ENCODE data around the gene EWSR1. TPM values are rescaled to one million over a fixed set of nuclear protein-coding genes. Genes with fewer than 3 reads are reported as not detected.

EWSR1 gene
- total RNA-seq, 4 donors from 2014 or later, result 128 to 169 (median 149) TPM

DNA sequence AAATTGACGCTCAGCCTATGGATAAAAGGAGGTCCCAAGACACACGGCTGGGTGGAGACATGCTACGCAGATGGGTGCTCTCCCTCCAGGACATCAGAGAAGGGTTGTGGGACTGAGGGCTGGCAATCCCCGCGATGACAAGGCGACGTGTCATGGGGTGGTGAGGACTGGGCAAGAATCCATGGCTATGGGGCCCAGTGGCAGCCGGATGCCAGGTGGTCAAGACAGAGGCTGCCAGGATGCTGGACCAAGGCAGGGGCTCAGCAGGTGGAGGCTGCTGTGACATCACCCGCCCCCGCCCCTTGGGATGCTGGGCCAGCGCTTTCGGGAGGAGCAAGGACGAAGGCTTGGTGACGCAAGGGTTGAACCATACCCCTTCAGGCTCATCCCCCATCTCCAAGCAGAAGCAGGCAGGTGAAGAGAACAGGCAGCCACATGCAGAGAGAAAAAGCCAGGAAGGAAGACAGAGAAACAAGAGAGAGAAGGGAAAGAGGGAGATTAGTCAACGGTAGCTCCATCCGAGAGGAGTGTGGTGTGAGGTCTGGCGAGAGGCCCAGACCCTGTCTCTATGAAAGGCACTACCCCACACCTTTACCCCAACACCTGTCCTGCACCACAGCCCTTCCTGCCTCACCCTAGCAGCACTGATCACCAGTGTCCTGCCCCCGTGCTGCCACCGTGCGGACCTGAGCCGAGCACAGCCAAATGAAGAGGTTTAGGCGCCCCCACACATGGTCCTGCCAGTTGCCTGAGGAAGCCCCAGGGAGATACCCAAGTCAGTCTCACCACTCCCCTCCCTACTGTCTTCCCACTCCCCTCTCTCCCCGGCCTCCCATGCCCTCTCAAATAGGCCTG, 71.5 kb downstream of the EWSR1 start:
- WGBS, 2 donors, result 75 to 88% methylated on average over 23 of the region's 23 CpGs
- intact Hi-C loops (cut with DNase I; ENCODE audit: low total_unique reads), result no loop called here
- TF ChIP-seq POLR2A (IDR thresholded peaks at IDR 0.05), result no peak
- no peak for TF ChIP-seq CTCF (IDR thresholded peaks at IDR 0.05)
- DNase-seq (ENCODE audit: low spot score in 2 of 2), result no peak
- no peak overlapping the region for H3K4me3 ChIP-seq (ENCODE audit: low read depth, poor library complexity, severe bottlenecking)

GRCh38 chr22:29340566-29340965, 72.5 kb downstream of the EWSR1 start:
- intact Hi-C loops (cut with DNase I; ENCODE audit: low total_unique reads), result no loop called here
- WGBS, 2 donors, result 87 to 90% methylated on average over 3 to 8 of the region's 8 CpGs
- H3K4me3 ChIP-seq (ENCODE audit: low read depth, poor library complexity, severe bottlenecking), result no peak overlapping the region
- no peak for DNase-seq (ENCODE audit: low spot score in 2 of 2)
- TF ChIP-seq POLR2A (IDR thresholded peaks at IDR 0.05), result no peak
- no peak for TF ChIP-seq CTCF (IDR thresholded peaks at IDR 0.05)

DNA sequence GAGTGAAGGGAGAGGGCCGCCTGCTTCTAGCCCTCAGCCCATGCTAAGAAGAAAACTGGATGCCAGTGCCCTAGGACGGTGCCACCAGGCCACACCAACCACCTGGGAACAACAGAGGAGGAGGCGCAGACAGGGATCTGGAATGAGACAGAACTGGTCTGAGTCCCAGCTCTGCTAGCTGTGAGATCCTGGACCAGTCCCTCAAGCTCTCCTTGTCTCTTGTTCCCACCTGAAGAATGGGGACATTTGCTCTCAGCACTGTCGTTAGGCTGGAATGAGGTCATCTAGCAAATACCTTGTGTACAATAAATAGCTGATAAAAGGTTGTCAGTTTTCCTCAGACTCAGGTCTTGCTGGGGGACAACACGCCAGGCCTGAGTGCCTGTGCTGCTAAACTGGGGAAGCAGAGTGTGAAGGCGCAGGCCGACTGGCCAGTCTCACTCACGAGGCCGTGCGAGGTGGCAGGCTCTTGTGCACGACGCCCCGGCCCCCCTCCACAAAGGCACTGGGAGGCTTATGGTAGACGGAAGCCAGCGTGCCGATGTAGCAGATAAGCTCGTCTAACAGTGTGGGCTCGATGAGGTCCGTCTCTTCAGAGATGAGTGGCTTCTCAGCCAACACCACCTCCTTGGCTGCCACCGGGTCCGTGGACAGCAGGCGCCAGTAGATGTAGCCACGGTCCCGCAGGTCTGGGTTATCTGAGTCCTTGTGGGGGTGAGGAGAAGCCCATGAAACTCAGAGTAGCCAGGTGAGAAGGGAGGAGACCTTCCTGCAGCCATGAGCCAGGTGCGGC, 73.2 kb downstream of the EWSR1 start:
- 92 to 96% methylated on average over 25 of the region's 25 CpGs for WGBS, 2 donors
- TF ChIP-seq POLR2A (IDR thresholded peaks at IDR 0.05) (no peak), CTCF (IDR thresholded peaks at IDR 0.05) (no peak)
- intact Hi-C loops (cut with DNase I; ENCODE audit: low total_unique reads), result no loop called here
- no peak for DNase-seq (ENCODE audit: low spot score in 2 of 2)
- no peak overlapping the region for H3K4me3 ChIP-seq (ENCODE audit: low read depth, poor library complexity, severe bottlenecking)

- TF ChIP-seq POLR2A (IDR thresholded peaks at IDR 0.05), result no peak
- TF ChIP-seq CTCF (IDR thresholded peaks at IDR 0.05), result no peak
- DNase-seq (ENCODE audit: low spot score in 2 of 2), result no peak
- intact Hi-C loops (cut with DNase I; ENCODE audit: low total_unique reads), result no loop called here
- no peak overlapping the region for H3K4me3 ChIP-seq (ENCODE audit: low read depth, poor library complexity, severe bottlenecking)
- 96 to 100% methylated on average over 2 of the region's 2 CpGs for WGBS, 2 donors
These were observed 73.7 kb downstream of the EWSR1 start for GRCh38 chr22:29341849-29342127.

- no peak for DNase-seq (ENCODE audit: low spot score in 2 of 2)
These were observed 74.1 kb downstream of the EWSR1 start for GRCh38 chr22:29342177-29342576.

More at GRCh38 chr22:29342177-29342576, 74.1 kb downstream of the EWSR1 start:
- WGBS, 2 donors, result 89 to 93% methylated on average over 6 of the region's 6 CpGs
- TF ChIP-seq CTCF (IDR thresholded peaks at IDR 0.05) (no peak), POLR2A (IDR thresholded peaks at IDR 0.05) (no peak)
- intact Hi-C loops (cut with DNase I; ENCODE audit: low total_unique reads), result no loop called here
- H3K4me3 ChIP-seq (ENCODE audit: low read depth, poor library complexity, severe bottlenecking), result no peak overlapping the region
